H9 (cell line): ENCODE results near the gene IGFBP7. TPM values are rescaled to one million over a fixed set of nuclear protein-coding genes. Genes with fewer than 3 reads are reported as not detected.

Experiments
- DNase-seq: peaks from one replicate; pipeline ENCODE4 v3.0.0-alpha.2; 2017
- H2AFZ ChIP-seq: one replicate; pipeline ENCODE4 v1.6.1; 2013; ENCODE audit warnings: mild to moderate bottlenecking, low read length, control low read depth, moderate library complexity
- H2AK5ac ChIP-seq: 2 replicates; pipeline ENCODE4 v1.6.1; 2013; ENCODE audit warnings: low read length, control low read depth, mixed read lengths; ENCODE audit not compliant: insufficient read length
- H2BK120ac ChIP-seq: one replicate; pipeline ENCODE4 v1.6.1; 2013; ENCODE audit warnings: low read depth, mild to moderate bottlenecking, low read length, control low read depth, inconsistent platforms; ENCODE audit not compliant: poor library complexity, severe bottlenecking
- H2BK12ac ChIP-seq: 2 replicates; pipeline ENCODE4 v1.6.1; 2013; ENCODE audit warnings: low read length, control low read depth, mixed read lengths, low read depth; ENCODE audit not compliant: insufficient read length
- H2BK15ac ChIP-seq: 2 replicates; pipeline ENCODE4 v1.6.1; 2013; ENCODE audit warnings: low read depth, low read length, control low read depth
- H2BK20ac ChIP-seq: one replicate; pipeline ENCODE4 v1.6.1; 2013; ENCODE audit warnings: low read depth, mild to moderate bottlenecking, low read length, control low read depth, inconsistent platforms; ENCODE audit not compliant: poor library complexity, severe bottlenecking
- H2BK5ac ChIP-seq: 2 replicates; pipeline ENCODE4 v1.6.1; 2013; ENCODE audit warnings: low read length, control low read depth, mixed read lengths; ENCODE audit not compliant: insufficient read length
- H3K14ac ChIP-seq: 2 replicates; pipeline ENCODE4 v1.6.1; 2013; ENCODE audit warnings: low read length, control low read depth; ENCODE audit not compliant: insufficient read depth
- H3K18ac ChIP-seq: 2 replicates; pipeline ENCODE4 v1.6.1; 2013; ENCODE audit warnings: low read depth, mild to moderate bottlenecking, mixed read lengths, low read length, control low read depth; ENCODE audit not compliant: insufficient read length
- H3K23ac ChIP-seq: 2 replicates; pipeline ENCODE4 v1.6.1; 2013; ENCODE audit warnings: low read length, control low read depth, mixed read lengths, low read depth; ENCODE audit not compliant: insufficient read length
- H3K23me2 ChIP-seq: 2 replicates; pipeline ENCODE4 v1.6.1; 2013; ENCODE audit warnings: low read depth, mild to moderate bottlenecking, mixed read lengths, low read length, control low read depth; ENCODE audit not compliant: insufficient read length, poor library complexity, severe bottlenecking
- H3K27ac ChIP-seq: 2 replicates; pipeline ENCODE4 v1.5.1; 2013; ENCODE audit warnings: low read length, control low read depth, mixed read lengths, low read depth; ENCODE audit not compliant: insufficient read length
- H3K27me3 ChIP-seq: 2 replicates; pipeline ENCODE4 v1.6.1; 2013; ENCODE audit warnings: low read length, control low read depth, inconsistent platforms; ENCODE audit not compliant: insufficient read depth
- H3K4ac ChIP-seq: 2 replicates; pipeline ENCODE4 v1.6.1; 2013; ENCODE audit warnings: low read depth, mild to moderate bottlenecking, control low read depth, inconsistent platforms, low read length, moderate library complexity
- H3K4me1 ChIP-seq: 2 replicates; pipeline ENCODE4 v1.6.1; 2013; ENCODE audit warnings: low read length, control low read depth, inconsistent platforms; ENCODE audit not compliant: insufficient read depth
- H3K4me2 ChIP-seq: 2 replicates; pipeline ENCODE4 v1.6.1; 2013; ENCODE audit warnings: low read length, control low read depth, mixed read lengths; ENCODE audit not compliant: insufficient read length, insufficient read depth
- H3K56ac ChIP-seq: 2 replicates; pipeline ENCODE4 v1.6.1; 2013; ENCODE audit warnings: low read depth, mild to moderate bottlenecking, mixed read lengths, low read length, control low read depth; ENCODE audit not compliant: insufficient read length
- H3K79me1 ChIP-seq: 2 replicates; pipeline ENCODE4 v1.6.1; 2013; ENCODE audit warnings: low read depth, mild to moderate bottlenecking, moderate library complexity, low read length, control low read depth, inconsistent platforms; ENCODE audit not compliant: insufficient read depth, poor library complexity, severe bottlenecking
- H3K79me2 ChIP-seq: 2 replicates; pipeline ENCODE4 v1.6.1; 2013; ENCODE audit warnings: low read length, control low read depth, inconsistent platforms; ENCODE audit not compliant: insufficient read depth
- H3K9ac ChIP-seq: 2 replicates; pipeline ENCODE4 v1.6.1; 2013; ENCODE audit warnings: low read length, control low read depth, mixed read lengths; ENCODE audit not compliant: insufficient read length; ENCODE audit errors: extremely low read depth
- H3K9me3 ChIP-seq: one replicate; pipeline ENCODE4 v1.6.1; 2013; ENCODE audit warnings: low read depth, low read length, inconsistent platforms; ENCODE audit not compliant: control insufficient read depth
- H3T11ph ChIP-seq: one replicate; pipeline ENCODE4 v1.6.1; 2013; ENCODE audit warnings: mild to moderate bottlenecking, low read length, control low read depth, inconsistent platforms
- H4K20me1 ChIP-seq: one replicate; pipeline ENCODE4 v1.6.1; 2013; ENCODE audit not compliant: control insufficient read depth, insufficient read length, insufficient read depth
- H4K5ac ChIP-seq: 2 replicates; pipeline ENCODE4 v1.6.1; 2013; ENCODE audit warnings: low read depth, mild to moderate bottlenecking, mixed read lengths, low read length, control low read depth; ENCODE audit not compliant: insufficient read length
- H4K8ac ChIP-seq: replicated peaks from 2 replicates; pipeline ENCODE4 v1.6.1; 2013; ENCODE audit warnings: low read length, control low read depth, mixed read lengths, low read depth; ENCODE audit not compliant: insufficient read length
- H4K91ac ChIP-seq: 2 replicates; pipeline ENCODE4 v1.6.1; 2013; ENCODE audit warnings: low read depth, mild to moderate bottlenecking, moderate library complexity, mixed read lengths, low read length, control low read depth; ENCODE audit not compliant: insufficient read length
- H3K27ac Mint-ChIP-seq, 3 experiments: 2 replicates in 2 of 3; 3 replicates in 1 of 3; pipeline ENCODE4 v1.8.0; 2020 to 2021; ENCODE audit warnings: mixed read lengths in 3 of 3, mild to moderate bottlenecking in 1 of 3, moderate library complexity in 1 of 3
- H3K27me3 Mint-ChIP-seq: 2 replicates; pipeline ENCODE4 v1.8.0; 2021; ENCODE audit warnings: low read depth, mild to moderate bottlenecking, moderate library complexity, mixed read lengths
- H3K36me3 Mint-ChIP-seq, 3 experiments: 2 replicates in 2 of 3; 3 replicates in 1 of 3; pipeline ENCODE4 v1.8.0; 2020 to 2021; ENCODE audit warnings: low read depth in 3 of 3, mixed read lengths in 3 of 3; ENCODE audit not compliant: insufficient read depth in 1 of 3
- H3K4me1 Mint-ChIP-seq, 2 experiments: 2 replicates each; pipeline ENCODE4 v1.8.0; 2020; ENCODE audit warnings: mixed read lengths in 2 of 2
- H3K4me3 Mint-ChIP-seq, 2 experiments: 2 replicates in 1 of 2; 3 replicates in 1 of 2; pipeline ENCODE4 v1.8.0; 2020 to 2021; ENCODE audit warnings: mild to moderate bottlenecking in 2 of 2, mixed read lengths in 2 of 2, moderate library complexity in 1 of 2
- H3K9me3 Mint-ChIP-seq, 2 experiments: 2 replicates in 1 of 2; 3 replicates in 1 of 2; pipeline ENCODE4 v1.8.0; 2020; ENCODE audit warnings: mild to moderate bottlenecking in 2 of 2, mixed read lengths in 2 of 2, moderate library complexity in 1 of 2
- CTCF ChIP-seq: fragments of 200-600 bp; sonication (generic); conservative IDR thresholded peaks from 3 replicates; pipeline ENCODE4 v1.8.0; 2021; ENCODE audit warnings: antibody characterized with exemption, mild to moderate bottlenecking
- WGBS: extraction: QIAGEN DNeasy Blood & Tissue Kit; methylation state at CpG from one replicate; pipeline ENCODE4 v1.1.7; 2013; ENCODE audit warnings: missing lambda C conversion rate, low lambda C conversion rate, mixed read lengths; ENCODE audit not compliant: insufficient read length; ENCODE audit errors: extremely low coverage; 5-methylcytosine and 5-hydroxymethylcytosine counted together
- total RNA-seq: library from RNA; stranded (reverse); gene quantifications from 2 replicates; pipeline ENCODE4 v1.2.1, GENCODE V29; 2021

IGFBP7 gene
- total RNA-seq, 1 experiment from 2014 or later, result 0.37 TPM

DNA sequence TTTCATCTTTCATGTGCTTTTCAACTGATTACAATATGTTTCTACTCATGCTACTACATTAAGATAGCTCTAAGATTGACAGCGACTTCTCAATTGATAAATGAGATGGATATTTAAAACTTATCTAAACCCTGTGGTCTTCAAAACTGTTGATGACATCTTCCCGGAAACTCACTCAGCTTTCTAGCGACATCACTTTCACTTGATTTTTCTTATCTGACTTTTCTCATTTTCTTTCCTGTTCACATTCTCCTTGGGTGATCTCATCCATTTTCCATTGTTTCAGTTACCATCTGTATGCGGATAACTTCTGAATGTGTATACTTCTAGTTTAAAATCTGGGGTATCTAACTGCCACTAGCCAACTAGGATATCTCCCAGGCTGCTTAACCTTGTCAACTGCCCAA is 128.4 kb downstream of the IGFBP7 start:
- Histone ChIP-seq H2AFZ (no peak overlapping the region), H3K18ac (no peak overlapping the region), H3K14ac (no peak overlapping the region), H2BK120ac (no peak overlapping the region), H4K5ac (no peak overlapping the region), H3K4me2 (no peak overlapping the region), H3K79me2 (peaks cover 32% of the 10 kb centered on the region; the same call in 1 of the 2 replicates), H4K91ac (no peak overlapping the region), H4K8ac (no peak overlapping the region), H3K27me3 (no peaks in the 10 kb centered on the region), H3K56ac (no peak overlapping the region), H3K9ac (no peak overlapping the region), H2AK5ac (no peak overlapping the region), H3K4ac (no peak overlapping the region), H2BK12ac (no peak overlapping the region), H3K27ac (no peak overlapping the region), H3K4me1 (no peaks in the 10 kb centered on the region), H2BK20ac (no peak overlapping the region), H4K20me1 (no peaks in the 10 kb centered on the region), H3K23ac (no peak overlapping the region), H3K23me2 (peaks cover 4% of the 10 kb centered on the region), H3K79me1 (peaks cover 2% of the 10 kb centered on the region), H3K9me3 (no peaks in the 10 kb centered on the region), H2BK5ac (no peak overlapping the region), H2BK15ac (no peak overlapping the region), H3T11ph (no peak overlapping the region)
- Mint-ChIP-seq H3K4me3 (0 out of 5 replicates have a peak overlapping the region, but pooled peaks of 1 of the 2 experiments have one; percentile 0), H3K4me1 (peaks cover 8 to 13% of the 10 kb centered on the region in 2 experiments; a peak in 3 of 4 replicates), H3K27me3 (no peaks in the 10 kb centered on the region), H3K36me3 (peaks cover 8 to 18% (median 8%) of the 10 kb centered on the region in 3 experiments), H3K27ac (peak overlapping the region in 2 of 3 experiments; percentile 6 to 40; a peak in 3 of 7 replicates), H3K9me3 (no peaks in the 10 kb centered on the region; a peak in 1 of 5 replicates)
- WGBS, result no CpG with 5 or more reads among the region's 4 CpGs
- no peak for DNase-seq
- TF ChIP-seq CTCF, result no peak

Other genes with a start within 250 kb of the IGFBP7 start
- gene REST, start 202.5 kb downstream of the IGFBP7 start, total RNA-seq, result 98.1 and 98.7 TPM in 2 replicates
- gene NOA1, start 132.8 kb downstream of the IGFBP7 start, total RNA-seq, result 22.2 and 22.8 TPM in 2 replicates
- 108 and 111 TPM in 2 replicates for gene POLR2B, start 131.5 kb downstream of the IGFBP7 start, total RNA-seq